IMR-90 (cell line): ENCODE data around the gene SLC22A12. TPM values are rescaled to one million over a fixed set of nuclear protein-coding genes. Genes with fewer than 3 reads are reported as not detected.

Source experiments
- ATAC-seq: fragments of 200-7000 bp; cut with Tn5 transposase; 2 replicates; pipeline ENCODE4 v1.9.1; 2020; ENCODE audit warnings: low read depth, mild to moderate bottlenecking, moderate library complexity
- BruUV-seq: library from RNA; stranded (reverse); fragments of 400-500 nt; replicated peaks from 2 replicates; lab custom pipeline; 2021; lab: Mats Ljungman, UMichigan
- CTCF ChIA-PET: fragments of 300-600 bp; formaldehyde crosslinking; extraction: SDS; loops from one replicate; lab custom pipeline; 2021; ENCODE audit warnings: antibody characterized with exemption; lab: Yijun Ruan, JAX
- POLR2A ChIA-PET: fragments of 300-600 bp; sonication (Branson Sonifier 250); formaldehyde crosslinking; loops from one replicate; lab custom pipeline; 2022; ENCODE audit warnings: antibody characterized with exemption; ENCODE audit not compliant: unreplicated experiment; lab: Charles Lee
- DNase-seq: peaks from one replicate; pipeline ENCODE4 v3.0.0; 2013
- H2AFZ ChIP-seq: replicated peaks from 2 replicates; pipeline ENCODE3; 2013; ENCODE audit warnings: low read length, mild to moderate bottlenecking; ENCODE audit not compliant: poor library complexity
- H2AK5ac ChIP-seq: 2 replicates; pipeline ENCODE4 v1.6.1; 2013; ENCODE audit warnings: low read depth, low read length, inconsistent platforms
- H2AK9ac ChIP-seq: replicated peaks from 2 replicates; pipeline ENCODE3; 2013; ENCODE audit warnings: mild to moderate bottlenecking, low read depth, low read length, moderate library complexity; ENCODE audit not compliant: poor library complexity
- H2BK120ac ChIP-seq: 2 replicates; pipeline ENCODE4 v1.6.1; 2013; ENCODE audit warnings: low read depth, low read length, inconsistent platforms
- H2BK15ac ChIP-seq: 3 replicates; pipeline ENCODE4 v1.6.1; 2013; ENCODE audit warnings: low read depth, low read length, inconsistent platforms
- H2BK20ac ChIP-seq: 2 replicates; pipeline ENCODE4 v1.6.1; 2013; ENCODE audit warnings: low read depth, mild to moderate bottlenecking, inconsistent platforms, low read length, moderate library complexity
- H2BK5ac ChIP-seq: 2 replicates; pipeline ENCODE4 v1.6.1; 2013; ENCODE audit warnings: mild to moderate bottlenecking, low read depth, low read length, inconsistent platforms; ENCODE audit not compliant: poor library complexity, severe bottlenecking
- H3K14ac ChIP-seq: replicated peaks from 2 replicates; pipeline ENCODE4 v1.6.1; 2013; ENCODE audit warnings: low read depth, low read length, inconsistent platforms
- H3K18ac ChIP-seq: 2 replicates; pipeline ENCODE4 v1.6.1; 2013; ENCODE audit warnings: low read depth, low read length, control low read depth
- H3K23ac ChIP-seq: 2 replicates; pipeline ENCODE4 v1.6.1; 2013; ENCODE audit warnings: low read depth, low read length, inconsistent platforms
- H3K27ac ChIP-seq: 2 replicates; pipeline ENCODE4 v1.5.1; 2013; ENCODE audit warnings: mild to moderate bottlenecking, control low read depth, low read length; ENCODE audit not compliant: insufficient read depth
- H3K27me3 ChIP-seq: 2 replicates; pipeline ENCODE4 v1.6.1; 2013; ENCODE audit warnings: low read length; ENCODE audit not compliant: control insufficient read depth, insufficient read depth
- H3K36me3 ChIP-seq: 2 replicates; pipeline ENCODE4 v1.6.1; 2013; ENCODE audit warnings: low read length, mixed read lengths; ENCODE audit not compliant: control insufficient read depth, insufficient read depth
- H3K4ac ChIP-seq: 2 replicates; pipeline ENCODE4 v1.6.1; 2013; ENCODE audit warnings: low read depth, low read length, inconsistent platforms
- H3K4me1 ChIP-seq: 2 replicates; pipeline ENCODE4 v1.6.1; 2013; ENCODE audit warnings: low read length, mixed read lengths; ENCODE audit not compliant: control insufficient read depth, insufficient read depth
- H3K4me2 ChIP-seq: 2 replicates; pipeline ENCODE4 v1.6.1; 2013; ENCODE audit warnings: low read depth, mild to moderate bottlenecking, control low read depth, low read length, moderate library complexity
- H3K4me3 ChIP-seq: 2 replicates; pipeline ENCODE4 v1.5.1; 2013; ENCODE audit warnings: low read depth, mild to moderate bottlenecking, control low read depth, low read length, moderate library complexity; ENCODE audit not compliant: insufficient read depth
- H3K56ac ChIP-seq: 2 replicates; pipeline ENCODE4 v1.6.1; 2013; ENCODE audit warnings: low read length, inconsistent platforms; ENCODE audit not compliant: insufficient read depth; ENCODE audit errors: extremely low read depth
- H3K79me1 ChIP-seq, 2 experiments: 2 replicates each; pipeline ENCODE4 v1.6.1; 2013; ENCODE audit warnings: low read length in 2 of 2, inconsistent platforms in 1 of 2, low read depth in 1 of 2
- H3K9ac ChIP-seq: 2 replicates; pipeline ENCODE4 v1.6.1; 2013; ENCODE audit warnings: low read depth, low read length, control low read depth
- H3K9me1 ChIP-seq: 2 replicates; pipeline ENCODE4 v1.6.1; 2013; ENCODE audit warnings: low read length, inconsistent platforms; ENCODE audit not compliant: insufficient read depth
- H3K9me3 ChIP-seq: 2 replicates; pipeline ENCODE4 v1.6.1; 2013; ENCODE audit warnings: low read length; ENCODE audit not compliant: control insufficient read depth, insufficient read depth
- H4K20me1 ChIP-seq: 2 replicates; pipeline ENCODE4 v1.6.1; 2013; ENCODE audit warnings: low read length, inconsistent platforms; ENCODE audit not compliant: insufficient read depth
- H4K5ac ChIP-seq: 2 replicates; pipeline ENCODE4 v1.6.1; 2013; ENCODE audit warnings: mild to moderate bottlenecking, low read depth, low read length, control low read depth
- H4K8ac ChIP-seq, 2 experiments: 2 replicates each; pipeline ENCODE4 v1.6.1; 2013; ENCODE audit warnings: low read depth in 2 of 2, low read length in 2 of 2, control low read depth in 1 of 2, inconsistent platforms in 1 of 2
- H4K91ac ChIP-seq: 2 replicates; pipeline ENCODE4 v1.6.1; 2013; ENCODE audit warnings: low read depth, low read length, inconsistent platforms; ENCODE audit not compliant: insufficient read depth
- BHLHE40 ChIP-seq: fragments of 150-350 bp; IDR thresholded peaks from 2 replicates; pipeline ENCODE4 v1.6.1; 2016; ENCODE audit warnings: mild to moderate bottlenecking, low read depth, low read length
- CHD1 ChIP-seq: IDR thresholded peaks from 2 replicates; pipeline ENCODE4 v1.6.1; 2012; ENCODE audit warnings: low read depth, low read length, improper control_type of control experiment
- FOS ChIP-seq: fragments of 150-350 bp; IDR thresholded peaks from 2 replicates; pipeline ENCODE4 v1.6.1; 2016; ENCODE audit warnings: low read depth, low read length
- MAFK ChIP-seq: IDR thresholded peaks from 2 replicates; pipeline ENCODE4 v1.6.1; 2012; ENCODE audit warnings: low read depth, low read length, improper control_type of control experiment
- MAZ ChIP-seq: IDR thresholded peaks from 2 replicates; pipeline ENCODE4 v1.6.1; 2012; ENCODE audit warnings: low read depth, mild to moderate bottlenecking, low read length, improper control_type of control experiment, moderate library complexity, borderline replicate concordance
- MXI1 ChIP-seq: IDR thresholded peaks from 2 replicates; pipeline ENCODE4 v1.6.1; 2012; ENCODE audit warnings: low read depth, mild to moderate bottlenecking, low read length, moderate library complexity, borderline replicate concordance
- NFE2L2 ChIP-seq: fragments of 150-350 bp; IDR thresholded peaks from 2 replicates; pipeline ENCODE4 v1.6.1; 2016; ENCODE audit warnings: low read depth, mild to moderate bottlenecking, low read length
- POLR2A ChIP-seq: IDR thresholded peaks from 2 replicates; pipeline ENCODE4 v1.6.1; 2012; ENCODE audit warnings: mild to moderate bottlenecking, low read depth, low read length
- RAD21 ChIP-seq: IDR thresholded peaks from 2 replicates; pipeline ENCODE4 v1.6.1; 2012; ENCODE audit warnings: low read length, improper control_type of control experiment
- RCOR1 ChIP-seq: IDR thresholded peaks from 2 replicates; pipeline ENCODE4 v1.6.1; 2012; ENCODE audit warnings: mild to moderate bottlenecking, low read length, improper control_type of control experiment; ENCODE audit not compliant: insufficient replicate concordance
- RFX5 ChIP-seq: IDR thresholded peaks from 2 replicates; pipeline ENCODE4 v1.8.0; 2012; ENCODE audit warnings: low read depth, mild to moderate bottlenecking, low read length, moderate library complexity
- SMC3 ChIP-seq: fragments of 150-350 bp; IDR thresholded peaks from 2 replicates; pipeline ENCODE4 v1.6.1; 2016; ENCODE audit warnings: low read depth, mild to moderate bottlenecking, antibody characterized with exemption, low read length, moderate library complexity
- WGBS, 2 experiments: methylation state at CpG; one replicate each; pipeline versions ENCODE4 v1.1.5 to v1.1.7; 2013; ENCODE audit warnings: missing lambda C conversion rate in 2 of 2; ENCODE audit not compliant: insufficient read length in 1 of 2; ENCODE audit errors: extremely low coverage in 2 of 2; 5-methylcytosine and 5-hydroxymethylcytosine counted together
- dilution Hi-C: fragments of 300-500 bp; cut with HindIII; formaldehyde crosslinking; loops from one replicate; pipeline ENCODE4 v1.14.3; 2018; ENCODE audit warnings: low sequenced_read_pairs; ENCODE audit not compliant: unreplicated experiment
- in situ Hi-C: fragments of 300-500 bp; cut with MboI; formaldehyde crosslinking; loops from 3 replicates; pipeline ENCODE4 v1.14.3; 2019; ENCODE audit warnings: low sequenced_read_pairs, inconsistent platforms, mixed read lengths
- intact Hi-C: fragments of 100-400 bp; cut with micrococcal nuclease; formaldehyde crosslinking; loops from 2 replicates; pipeline ENCODE4 v1.10.0; 2022
- polyA plus RNA-seq, 3 experiments: library from polyadenylated mRNA; depleted of rRNA; stranded (reverse); fragments of >200 nt; gene quantifications; 2 replicates each; pipeline ENCODE4 v1.2.3, GENCODE V29; 2012; ENCODE audit warnings: low replicate concordance in 1 of 3
- total RNA-seq: library from RNA; depleted of rRNA; stranded (reverse); fragments of >200 nt; gene quantifications from 2 replicates; pipeline ENCODE4 v1.2.3, GENCODE V29; 2012
- TF ChIP-seq, protein P1 (sequence below): fragments of 150-350 bp; IDR thresholded peaks from 2 replicates; pipeline ENCODE4 v1.6.1; 2017; ENCODE audit warnings: mild to moderate bottlenecking, antibody characterized with exemption, low read length, low read depth
- TF ChIP-seq, protein P2 (sequence below): conservative IDR thresholded peaks from 2 replicates; pipeline ENCODE4 v1.5.1; 2012; ENCODE audit warnings: mild to moderate bottlenecking, low read depth, low read length, improper control_type of control experiment

The SLC22A12 gene
- total and polyA plus RNA-seq, 2 of the 4 experiments (the other 2 are of a cell fraction), result not detected

- no peak overlapping the region for H3K18ac ChIP-seq
- dilution Hi-C loops (no loop called here), in situ Hi-C loops (no loop called here), intact Hi-C loops (no loop called here)
- CTCF ChIA-PET, result no interaction called here
- no peak overlapping the region for H2BK15ac ChIP-seq
- H3K27me3 ChIP-seq, result peaks cover 60% of the 10 kb centered on the region
- H3K4me1 ChIP-seq, result no peaks in the 10 kb centered on the region
- no peak overlapping the region for H4K8ac ChIP-seq
- H3K23ac ChIP-seq, result no peak overlapping the region
- no peak overlapping the region for H3K56ac ChIP-seq
- POLR2A ChIA-PET, result no interaction called here
- 80% methylated on average over 1 of the region's 23 CpGs; no CpG with 5 or more reads in 1 of the 2 experiments for WGBS, 2 experiments
- H2AK9ac ChIP-seq, result no peak overlapping the region
- H3K4me3 ChIP-seq, result no peak overlapping the region
- no peaks in the 10 kb centered on the region for H4K20me1 ChIP-seq
- H2BK5ac ChIP-seq, result no peak overlapping the region
- H3K9me3 ChIP-seq, result no peaks in the 10 kb centered on the region
- H3K9ac ChIP-seq, result no peak overlapping the region
- H4K5ac ChIP-seq, result no peak overlapping the region
- H3K4ac ChIP-seq, result no peak overlapping the region
- no peaks in the 10 kb centered on the region for H3K9me1 ChIP-seq
- H3K79me1 ChIP-seq, result no peaks in the 10 kb centered on the region
- H3K36me3 ChIP-seq, result no peaks in the 10 kb centered on the region
- H2BK20ac ChIP-seq, result no peak overlapping the region
- DNase-seq (no peak), ATAC-seq (no peak)
- H3K27ac ChIP-seq, result no peak overlapping the region
- H2BK120ac ChIP-seq, result no peak overlapping the region
- no TSS peak for BruUV-seq
- no peak overlapping the region for H4K91ac ChIP-seq
- H2AK5ac ChIP-seq, result no peak overlapping the region
- H2AFZ ChIP-seq, result no peak overlapping the region
- no peak overlapping the region for H3K4me2 ChIP-seq
- TF ChIP-seq RAD21 (no peak), BHLHE40 (no peak), POLR2A (no peak), RFX5 (no peak), MAZ (no peak), CHD1 (no peak), NFE2L2 (no peak), SMC3 (no peak), MXI1 (no peak), RCOR1 (no peak), FOS (no peak), MAFK (no peak)
- TF ChIP-seq, protein P1, sequence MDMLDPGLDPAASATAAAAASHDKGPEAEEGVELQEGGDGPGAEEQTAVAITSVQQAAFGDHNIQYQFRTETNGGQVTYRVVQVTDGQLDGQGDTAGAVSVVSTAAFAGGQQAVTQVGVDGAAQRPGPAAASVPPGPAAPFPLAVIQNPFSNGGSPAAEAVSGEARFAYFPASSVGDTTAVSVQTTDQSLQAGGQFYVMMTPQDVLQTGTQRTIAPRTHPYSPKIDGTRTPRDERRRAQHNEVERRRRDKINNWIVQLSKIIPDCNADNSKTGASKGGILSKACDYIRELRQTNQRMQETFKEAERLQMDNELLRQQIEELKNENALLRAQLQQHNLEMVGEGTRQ, result no peak
- TF ChIP-seq, protein P2, sequence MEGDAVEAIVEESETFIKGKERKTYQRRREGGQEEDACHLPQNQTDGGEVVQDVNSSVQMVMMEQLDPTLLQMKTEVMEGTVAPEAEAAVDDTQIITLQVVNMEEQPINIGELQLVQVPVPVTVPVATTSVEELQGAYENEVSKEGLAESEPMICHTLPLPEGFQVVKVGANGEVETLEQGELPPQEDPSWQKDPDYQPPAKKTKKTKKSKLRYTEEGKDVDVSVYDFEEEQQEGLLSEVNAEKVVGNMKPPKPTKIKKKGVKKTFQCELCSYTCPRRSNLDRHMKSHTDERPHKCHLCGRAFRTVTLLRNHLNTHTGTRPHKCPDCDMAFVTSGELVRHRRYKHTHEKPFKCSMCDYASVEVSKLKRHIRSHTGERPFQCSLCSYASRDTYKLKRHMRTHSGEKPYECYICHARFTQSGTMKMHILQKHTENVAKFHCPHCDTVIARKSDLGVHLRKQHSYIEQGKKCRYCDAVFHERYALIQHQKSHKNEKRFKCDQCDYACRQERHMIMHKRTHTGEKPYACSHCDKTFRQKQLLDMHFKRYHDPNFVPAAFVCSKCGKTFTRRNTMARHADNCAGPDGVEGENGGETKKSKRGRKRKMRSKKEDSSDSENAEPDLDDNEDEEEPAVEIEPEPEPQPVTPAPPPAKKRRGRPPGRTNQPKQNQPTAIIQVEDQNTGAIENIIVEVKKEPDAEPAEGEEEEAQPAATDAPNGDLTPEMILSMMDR, result no peak
- no peak overlapping the region for H3K14ac ChIP-seq
These were observed 15.9 kb downstream of the SLC22A12 start for GRCh38 chr11:64606796-64607380.
